ENCODE data around the gene FHDC1.

DNA sequence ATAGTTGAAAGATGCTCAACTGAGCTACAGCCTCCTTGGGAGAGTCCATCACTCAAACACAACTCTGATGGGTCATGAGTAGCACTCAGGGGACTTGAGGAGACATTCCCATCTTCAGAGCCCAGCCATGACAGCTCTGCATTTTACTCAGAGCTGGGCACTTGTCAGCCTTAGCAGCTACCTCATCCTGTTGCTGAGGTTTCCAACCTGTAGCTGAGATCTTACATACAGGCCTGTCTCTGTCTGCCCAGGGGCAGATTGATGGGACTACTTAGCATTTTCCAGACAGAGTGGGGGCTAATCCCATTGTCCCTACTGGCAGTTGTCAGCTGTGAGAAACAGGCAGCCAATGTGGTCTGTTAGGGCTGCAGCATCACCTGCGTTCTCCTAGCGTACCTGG, 3.5 kb downstream of the FHDC1 start:
- no peak for TF ChIP-seq POLR2A (IDR thresholded peaks at IDR 0.05)
- TF ChIP-seq, protein P1, sequence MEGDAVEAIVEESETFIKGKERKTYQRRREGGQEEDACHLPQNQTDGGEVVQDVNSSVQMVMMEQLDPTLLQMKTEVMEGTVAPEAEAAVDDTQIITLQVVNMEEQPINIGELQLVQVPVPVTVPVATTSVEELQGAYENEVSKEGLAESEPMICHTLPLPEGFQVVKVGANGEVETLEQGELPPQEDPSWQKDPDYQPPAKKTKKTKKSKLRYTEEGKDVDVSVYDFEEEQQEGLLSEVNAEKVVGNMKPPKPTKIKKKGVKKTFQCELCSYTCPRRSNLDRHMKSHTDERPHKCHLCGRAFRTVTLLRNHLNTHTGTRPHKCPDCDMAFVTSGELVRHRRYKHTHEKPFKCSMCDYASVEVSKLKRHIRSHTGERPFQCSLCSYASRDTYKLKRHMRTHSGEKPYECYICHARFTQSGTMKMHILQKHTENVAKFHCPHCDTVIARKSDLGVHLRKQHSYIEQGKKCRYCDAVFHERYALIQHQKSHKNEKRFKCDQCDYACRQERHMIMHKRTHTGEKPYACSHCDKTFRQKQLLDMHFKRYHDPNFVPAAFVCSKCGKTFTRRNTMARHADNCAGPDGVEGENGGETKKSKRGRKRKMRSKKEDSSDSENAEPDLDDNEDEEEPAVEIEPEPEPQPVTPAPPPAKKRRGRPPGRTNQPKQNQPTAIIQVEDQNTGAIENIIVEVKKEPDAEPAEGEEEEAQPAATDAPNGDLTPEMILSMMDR (IDR thresholded peaks at IDR 0.05), result no peak

All from Peyer's patch (tissue), 4 donors.